Colon (tissue), 2 donors: Measurements from ENCODE around the gene IPO9.

Experiments
- FAIRE-seq: peaks from 2 replicates; lab custom pipeline; 2012; peaks lifted over from hg19 to GRCh38; lab: Jason Lieb, UNC
- donor health status: control.
- donor health status: control.

The IPO9 gene

GRCh38 chr1:201828820-201829774 is at the start of gene IPO9:
IPO9 (plus strand) TSS chr1:201829157; CDS start chr1:201829210, 53 bp downstream.
- no peak for FAIRE-seq

DNA sequence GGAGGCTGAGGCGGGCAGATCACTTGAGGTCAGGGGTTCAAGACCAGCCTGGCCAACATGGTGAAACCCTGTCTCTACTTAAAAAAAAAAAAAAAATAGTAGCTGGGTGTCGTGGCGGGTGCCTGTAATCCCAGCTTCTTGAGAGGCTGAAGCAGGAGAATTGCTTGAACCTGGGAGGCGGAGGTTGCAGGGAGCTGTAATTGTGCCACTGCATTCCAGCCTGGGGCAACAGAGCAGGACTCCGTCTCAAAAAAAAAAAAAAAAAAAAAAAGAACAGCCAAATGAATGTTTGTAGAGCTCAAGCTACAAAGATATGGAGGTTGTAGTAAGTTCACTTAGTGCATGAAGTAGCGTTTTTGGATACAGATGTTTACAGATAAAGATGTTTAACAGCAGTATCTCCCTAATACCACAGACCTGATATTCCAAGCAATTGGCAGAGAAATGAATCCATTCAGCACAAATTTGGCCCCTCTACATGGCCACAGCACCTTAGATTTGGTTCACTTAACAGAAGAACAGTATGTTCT is 49.5 kb upstream of the IPO9 start:
- no peak for FAIRE-seq

- FAIRE-seq: no peak
These were observed 48.0 kb upstream of the IPO9 start for GRCh38 chr1:201780952-201781351.

DNA sequence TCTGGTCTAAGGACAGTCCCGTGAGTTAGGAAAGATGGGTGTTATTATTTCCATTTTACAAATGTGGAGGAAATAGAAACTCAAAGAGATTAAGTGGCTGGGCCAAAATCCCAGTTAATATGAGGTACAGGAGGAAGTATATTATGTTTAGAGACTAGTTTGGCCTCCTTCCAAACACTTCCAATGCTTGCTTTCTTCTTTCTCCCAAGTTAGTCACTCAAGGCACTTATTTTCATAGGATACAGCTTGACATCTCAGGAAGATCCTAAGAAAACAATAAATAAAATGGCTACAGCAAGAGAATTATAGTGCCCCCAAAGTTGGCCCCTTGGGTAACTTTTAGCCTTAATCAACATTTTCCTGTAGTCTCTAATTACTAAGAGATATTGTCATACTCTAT is 47.5 kb upstream of the IPO9 start:
- no peak for FAIRE-seq

DNA sequence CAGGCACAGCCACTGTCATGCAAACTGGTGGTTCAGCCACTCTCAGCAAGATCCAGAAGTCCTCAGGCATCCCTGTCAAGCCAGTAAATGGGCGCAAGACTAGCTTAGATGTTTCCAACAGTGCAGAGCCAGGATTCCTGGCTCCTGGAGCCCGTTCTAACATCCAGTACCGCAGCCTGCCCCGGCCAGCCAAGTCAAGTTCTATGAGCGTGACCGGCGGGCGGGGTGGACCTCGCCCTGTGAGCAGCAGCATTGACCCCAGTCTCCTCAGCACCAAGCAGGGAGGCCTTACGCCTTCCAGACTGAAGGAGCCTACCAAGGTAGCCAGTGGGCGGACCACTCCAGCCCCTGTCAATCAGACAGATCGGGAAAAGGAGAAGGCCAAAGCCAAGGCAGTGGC is 46.6 kb upstream of the IPO9 start:
- no peak for FAIRE-seq

GRCh38 chr1:201783058-201783457 is 45.9 kb upstream of the IPO9 start:
- FAIRE-seq: no peak

- FAIRE-seq: no peak
These were observed 45.4 kb upstream of the IPO9 start for GRCh38 chr1:201783572-201783971.

- FAIRE-seq: no peak
These were observed 43.7 kb upstream of the IPO9 start for GRCh38 chr1:201785291-201785690.

GRCh38 chr1:201786824-201787223 is 42.1 kb upstream of the IPO9 start:
- FAIRE-seq: no peak

GRCh38 chr1:201788296-201788695 is 40.7 kb upstream of the IPO9 start:
- FAIRE-seq: no peak

- no peak for FAIRE-seq
These were observed 39.7 kb upstream of the IPO9 start for GRCh38 chr1:201789245-201789644.

GRCh38 chr1:201790261-201790660 is 38.7 kb upstream of the IPO9 start:
- FAIRE-seq: no peak

DNA sequence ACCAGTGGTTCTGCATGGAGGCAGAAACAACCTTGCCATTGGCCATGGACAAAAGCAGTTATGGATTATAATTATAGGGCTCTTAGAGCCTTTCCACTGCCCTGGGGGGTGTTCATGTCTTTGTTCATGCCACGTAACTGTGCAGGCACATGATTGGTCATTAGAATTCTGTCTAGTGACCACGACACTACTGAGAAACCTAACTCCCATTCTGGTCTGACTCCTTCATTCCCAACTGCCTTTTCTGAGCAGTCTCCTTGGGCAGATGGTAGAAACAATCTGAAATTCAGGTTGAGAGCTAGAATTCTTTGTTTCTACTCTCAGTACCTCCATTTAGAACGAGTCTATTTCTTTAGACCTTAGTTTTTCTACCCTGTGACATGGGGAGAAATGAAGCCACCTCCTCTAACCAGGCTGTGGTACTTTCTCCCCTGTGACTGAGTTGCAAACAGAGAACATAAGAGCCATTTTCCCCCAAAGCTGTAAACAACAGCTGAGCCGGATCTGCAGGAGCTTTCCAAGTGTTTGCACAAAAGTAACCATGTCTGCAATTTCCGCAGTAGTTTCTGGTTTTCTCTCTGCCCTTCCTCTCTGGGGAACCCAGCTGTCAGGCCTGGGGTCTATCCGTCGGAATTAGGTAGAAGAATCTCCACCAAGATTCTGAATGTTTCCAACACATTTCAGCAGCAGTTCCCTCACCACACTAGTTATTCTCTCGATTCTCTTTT is 37.7 kb upstream of the IPO9 start:
- no peak for FAIRE-seq

DNA sequence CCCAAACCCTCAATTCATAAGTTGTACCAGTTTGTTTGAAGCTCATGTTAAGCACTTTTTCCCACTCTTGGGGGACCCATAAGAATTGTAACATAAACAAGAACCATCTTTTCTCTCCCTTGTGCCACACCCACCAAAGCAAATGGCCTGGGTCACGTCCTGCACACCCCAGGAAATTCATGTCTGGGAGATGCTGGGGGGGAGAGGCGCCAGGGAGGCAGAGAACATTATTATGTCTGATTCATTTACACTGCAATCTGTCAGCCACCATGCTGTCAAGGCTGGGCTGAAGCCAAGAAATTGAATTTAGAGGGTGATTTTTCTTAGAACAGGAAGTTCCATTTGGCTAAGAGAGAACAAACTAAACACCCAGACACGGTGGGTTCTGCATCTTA is 37.2 kb upstream of the IPO9 start:
- no peak for FAIRE-seq

- FAIRE-seq: no peak
These were observed 36.2 kb upstream of the IPO9 start for GRCh38 chr1:201792534-201793305.

DNA sequence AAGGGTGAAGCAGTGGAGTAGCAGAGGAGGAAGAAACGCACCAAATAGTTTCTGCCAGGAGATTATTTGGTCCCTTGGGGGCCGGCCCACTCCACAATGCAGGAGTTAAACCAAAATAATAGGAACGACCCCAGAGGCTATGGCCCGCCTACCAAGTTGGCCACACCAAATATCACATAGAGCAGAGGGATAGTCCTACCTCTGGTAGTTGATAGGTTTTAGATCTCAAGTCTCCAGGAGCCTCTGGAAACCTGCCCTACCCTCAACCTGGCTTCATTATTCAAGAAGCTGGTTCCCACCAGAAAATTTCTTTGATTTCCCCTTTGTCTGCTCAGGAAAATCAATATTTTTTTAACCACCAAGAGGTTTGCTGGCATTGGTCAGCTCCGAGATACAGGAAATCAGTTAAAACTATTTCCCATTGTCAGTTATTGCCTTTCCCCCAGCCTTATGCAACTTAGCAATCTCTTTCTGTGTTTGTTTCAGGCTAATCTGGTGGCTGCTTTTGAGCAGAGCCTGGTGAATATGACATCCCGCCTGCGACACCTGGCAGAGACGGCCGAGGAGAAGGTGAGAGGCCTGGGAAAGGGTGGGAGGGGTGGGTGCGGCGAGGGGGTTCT is 35.5 kb upstream of the IPO9 start:
- no peak for FAIRE-seq

GRCh38 chr1:201795066-201795465 is 33.9 kb upstream of the IPO9 start:
- no peak for FAIRE-seq

DNA sequence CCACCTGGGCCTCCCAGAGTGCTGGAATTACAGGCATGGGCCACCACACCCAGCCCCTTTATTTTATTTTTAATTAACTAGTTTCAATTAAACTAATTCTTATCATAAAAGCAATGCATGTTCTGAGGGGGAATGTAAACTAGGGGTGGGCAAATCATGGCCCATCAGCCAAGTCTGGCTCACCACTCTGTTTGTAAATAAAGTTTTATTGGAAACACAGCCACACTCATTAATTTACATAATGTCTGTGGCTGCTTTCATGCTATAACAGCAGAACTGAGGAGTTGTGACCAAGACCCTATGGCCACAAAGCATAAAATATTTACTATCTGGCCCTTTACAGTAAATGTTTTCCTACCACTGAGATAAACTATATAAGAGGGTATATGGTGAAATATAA is 28.7 kb upstream of the IPO9 start:
- FAIRE-seq: no peak

DNA sequence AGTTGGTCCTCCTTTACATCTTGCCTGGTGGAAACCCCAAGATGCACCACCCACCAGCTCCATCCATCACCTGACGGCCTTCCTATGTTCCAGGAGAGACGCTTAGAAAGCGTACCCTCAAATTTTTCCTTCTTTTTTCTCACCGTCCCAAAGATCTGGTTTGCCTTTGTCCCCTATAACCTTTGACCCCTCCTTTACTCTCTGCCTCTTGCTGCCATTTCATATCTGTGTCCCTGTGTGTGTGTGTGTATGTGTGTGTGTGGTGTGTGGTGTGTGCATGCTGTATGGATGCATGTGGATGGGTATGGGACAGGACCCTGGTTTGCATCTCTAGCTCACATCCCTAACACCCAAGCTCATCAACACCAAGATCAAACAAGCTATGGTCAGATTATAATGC is 22.2 kb upstream of the IPO9 start:
- no peak for FAIRE-seq

DNA sequence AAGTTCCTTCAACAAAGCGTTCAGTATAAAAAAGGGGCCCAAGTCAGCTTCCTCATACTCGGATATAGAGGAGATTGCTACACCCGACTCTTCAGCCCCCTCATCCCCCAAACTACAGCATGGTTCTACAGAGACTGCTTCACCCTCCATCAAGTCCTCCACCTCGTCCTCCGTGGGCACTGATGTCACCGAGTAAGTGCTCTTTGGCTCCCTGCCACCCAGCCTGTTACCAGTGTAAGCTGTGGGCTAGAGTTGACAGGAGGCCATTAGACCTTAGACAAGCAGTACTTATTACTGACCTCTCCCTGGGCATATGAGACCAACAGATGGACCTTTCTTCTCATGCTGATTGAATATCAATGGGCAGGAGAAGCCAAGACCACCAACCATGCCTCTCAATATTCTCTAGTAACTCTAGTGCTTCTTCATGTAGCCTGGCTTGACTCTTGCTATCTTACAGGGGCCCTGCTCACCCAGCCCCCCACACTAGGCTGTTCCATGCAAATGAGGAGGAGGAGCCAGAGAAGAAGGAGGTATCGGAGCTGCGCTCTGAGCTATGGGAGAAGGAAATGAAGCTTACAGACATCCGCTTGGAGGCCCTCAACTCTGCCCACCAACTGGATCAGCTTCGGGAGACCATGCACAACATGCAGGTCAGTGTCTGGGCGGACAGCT is 20.9 kb upstream of the IPO9 start:
- no peak for FAIRE-seq

- no peak for FAIRE-seq
These were observed 20.3 kb upstream of the IPO9 start for GRCh38 chr1:201808633-201808990.
